H9 (cell line): ENCODE results near the gene EXOC2. TPM values are rescaled to one million over a fixed set of nuclear protein-coding genes. Genes with fewer than 3 reads are reported as not detected.

Experiments used
- DNase-seq: peaks from one replicate; pipeline ENCODE4 v3.0.0-alpha.2; 2017
- H2AFZ ChIP-seq: one replicate; pipeline ENCODE4 v1.6.1; 2013; ENCODE audit warnings: mild to moderate bottlenecking, low read length, control low read depth, moderate library complexity
- H2AK5ac ChIP-seq: 2 replicates; pipeline ENCODE4 v1.6.1; 2013; ENCODE audit warnings: low read length, control low read depth, mixed read lengths; ENCODE audit not compliant: insufficient read length
- H2BK120ac ChIP-seq: one replicate; pipeline ENCODE4 v1.6.1; 2013; ENCODE audit warnings: low read depth, mild to moderate bottlenecking, low read length, control low read depth, inconsistent platforms; ENCODE audit not compliant: poor library complexity, severe bottlenecking
- H2BK12ac ChIP-seq: 2 replicates; pipeline ENCODE4 v1.6.1; 2013; ENCODE audit warnings: low read length, control low read depth, mixed read lengths, low read depth; ENCODE audit not compliant: insufficient read length
- H2BK15ac ChIP-seq: 2 replicates; pipeline ENCODE4 v1.6.1; 2013; ENCODE audit warnings: low read depth, low read length, control low read depth
- H2BK20ac ChIP-seq: one replicate; pipeline ENCODE4 v1.6.1; 2013; ENCODE audit warnings: low read depth, mild to moderate bottlenecking, low read length, control low read depth, inconsistent platforms; ENCODE audit not compliant: poor library complexity, severe bottlenecking
- H2BK5ac ChIP-seq: 2 replicates; pipeline ENCODE4 v1.6.1; 2013; ENCODE audit warnings: low read length, control low read depth, mixed read lengths; ENCODE audit not compliant: insufficient read length
- H3K14ac ChIP-seq: 2 replicates; pipeline ENCODE4 v1.6.1; 2013; ENCODE audit warnings: low read length, control low read depth; ENCODE audit not compliant: insufficient read depth
- H3K18ac ChIP-seq: 2 replicates; pipeline ENCODE4 v1.6.1; 2013; ENCODE audit warnings: low read depth, mild to moderate bottlenecking, mixed read lengths, low read length, control low read depth; ENCODE audit not compliant: insufficient read length
- H3K23ac ChIP-seq: 2 replicates; pipeline ENCODE4 v1.6.1; 2013; ENCODE audit warnings: low read length, control low read depth, mixed read lengths, low read depth; ENCODE audit not compliant: insufficient read length
- H3K23me2 ChIP-seq: 2 replicates; pipeline ENCODE4 v1.6.1; 2013; ENCODE audit warnings: low read depth, mild to moderate bottlenecking, mixed read lengths, low read length, control low read depth; ENCODE audit not compliant: insufficient read length, poor library complexity, severe bottlenecking
- H3K27ac ChIP-seq: 2 replicates; pipeline ENCODE4 v1.5.1; 2013; ENCODE audit warnings: low read length, control low read depth, mixed read lengths, low read depth; ENCODE audit not compliant: insufficient read length
- H3K27me3 ChIP-seq: 2 replicates; pipeline ENCODE4 v1.6.1; 2013; ENCODE audit warnings: low read length, control low read depth, inconsistent platforms; ENCODE audit not compliant: insufficient read depth
- H3K4ac ChIP-seq: 2 replicates; pipeline ENCODE4 v1.6.1; 2013; ENCODE audit warnings: low read depth, mild to moderate bottlenecking, control low read depth, inconsistent platforms, low read length, moderate library complexity
- H3K4me1 ChIP-seq: 2 replicates; pipeline ENCODE4 v1.6.1; 2013; ENCODE audit warnings: low read length, control low read depth, inconsistent platforms; ENCODE audit not compliant: insufficient read depth
- H3K4me2 ChIP-seq: 2 replicates; pipeline ENCODE4 v1.6.1; 2013; ENCODE audit warnings: low read length, control low read depth, mixed read lengths; ENCODE audit not compliant: insufficient read length, insufficient read depth
- H3K56ac ChIP-seq: 2 replicates; pipeline ENCODE4 v1.6.1; 2013; ENCODE audit warnings: low read depth, mild to moderate bottlenecking, mixed read lengths, low read length, control low read depth; ENCODE audit not compliant: insufficient read length
- H3K79me1 ChIP-seq: 2 replicates; pipeline ENCODE4 v1.6.1; 2013; ENCODE audit warnings: low read depth, mild to moderate bottlenecking, moderate library complexity, low read length, control low read depth, inconsistent platforms; ENCODE audit not compliant: insufficient read depth, poor library complexity, severe bottlenecking
- H3K79me2 ChIP-seq: 2 replicates; pipeline ENCODE4 v1.6.1; 2013; ENCODE audit warnings: low read length, control low read depth, inconsistent platforms; ENCODE audit not compliant: insufficient read depth
- H3K9ac ChIP-seq: 2 replicates; pipeline ENCODE4 v1.6.1; 2013; ENCODE audit warnings: low read length, control low read depth, mixed read lengths; ENCODE audit not compliant: insufficient read length; ENCODE audit errors: extremely low read depth
- H3K9me3 ChIP-seq: one replicate; pipeline ENCODE4 v1.6.1; 2013; ENCODE audit warnings: low read depth, low read length, inconsistent platforms; ENCODE audit not compliant: control insufficient read depth
- H3T11ph ChIP-seq: one replicate; pipeline ENCODE4 v1.6.1; 2013; ENCODE audit warnings: mild to moderate bottlenecking, low read length, control low read depth, inconsistent platforms
- H4K20me1 ChIP-seq: one replicate; pipeline ENCODE4 v1.6.1; 2013; ENCODE audit not compliant: control insufficient read depth, insufficient read length, insufficient read depth
- H4K5ac ChIP-seq: 2 replicates; pipeline ENCODE4 v1.6.1; 2013; ENCODE audit warnings: low read depth, mild to moderate bottlenecking, mixed read lengths, low read length, control low read depth; ENCODE audit not compliant: insufficient read length
- H4K8ac ChIP-seq: replicated peaks from 2 replicates; pipeline ENCODE4 v1.6.1; 2013; ENCODE audit warnings: low read length, control low read depth, mixed read lengths, low read depth; ENCODE audit not compliant: insufficient read length
- H4K91ac ChIP-seq: 2 replicates; pipeline ENCODE4 v1.6.1; 2013; ENCODE audit warnings: low read depth, mild to moderate bottlenecking, moderate library complexity, mixed read lengths, low read length, control low read depth; ENCODE audit not compliant: insufficient read length
- H3K27ac Mint-ChIP-seq, 3 experiments: 2 replicates in 2 of 3; 3 replicates in 1 of 3; pipeline ENCODE4 v1.8.0; 2020 to 2021; ENCODE audit warnings: mixed read lengths in 3 of 3, mild to moderate bottlenecking in 1 of 3, moderate library complexity in 1 of 3
- H3K27me3 Mint-ChIP-seq: 2 replicates; pipeline ENCODE4 v1.8.0; 2021; ENCODE audit warnings: low read depth, mild to moderate bottlenecking, moderate library complexity, mixed read lengths
- H3K36me3 Mint-ChIP-seq, 3 experiments: 2 replicates in 2 of 3; 3 replicates in 1 of 3; pipeline ENCODE4 v1.8.0; 2020 to 2021; ENCODE audit warnings: low read depth in 3 of 3, mixed read lengths in 3 of 3; ENCODE audit not compliant: insufficient read depth in 1 of 3
- H3K4me1 Mint-ChIP-seq, 2 experiments: 2 replicates each; pipeline ENCODE4 v1.8.0; 2020; ENCODE audit warnings: mixed read lengths in 2 of 2
- H3K4me3 Mint-ChIP-seq, 2 experiments: 2 replicates in 1 of 2; 3 replicates in 1 of 2; pipeline ENCODE4 v1.8.0; 2020 to 2021; ENCODE audit warnings: mild to moderate bottlenecking in 2 of 2, mixed read lengths in 2 of 2, moderate library complexity in 1 of 2
- H3K9me3 Mint-ChIP-seq, 2 experiments: 2 replicates in 1 of 2; 3 replicates in 1 of 2; pipeline ENCODE4 v1.8.0; 2020; ENCODE audit warnings: mild to moderate bottlenecking in 2 of 2, mixed read lengths in 2 of 2, moderate library complexity in 1 of 2
- CTCF ChIP-seq: fragments of 200-600 bp; sonication (generic); conservative IDR thresholded peaks from 3 replicates; pipeline ENCODE4 v1.8.0; 2021; ENCODE audit warnings: antibody characterized with exemption, mild to moderate bottlenecking
- WGBS: extraction: QIAGEN DNeasy Blood & Tissue Kit; methylation state at CpG from one replicate; pipeline ENCODE4 v1.1.7; 2013; ENCODE audit warnings: missing lambda C conversion rate, low lambda C conversion rate, mixed read lengths; ENCODE audit not compliant: insufficient read length; ENCODE audit errors: extremely low coverage; 5-methylcytosine and 5-hydroxymethylcytosine counted together
- total RNA-seq: library from RNA; stranded (reverse); gene quantifications from 2 replicates; pipeline ENCODE4 v1.2.1, GENCODE V29; 2021

EXOC2 gene
- total RNA-seq, 1 experiment from 2014 or later, result 29.9 TPM

DNA sequence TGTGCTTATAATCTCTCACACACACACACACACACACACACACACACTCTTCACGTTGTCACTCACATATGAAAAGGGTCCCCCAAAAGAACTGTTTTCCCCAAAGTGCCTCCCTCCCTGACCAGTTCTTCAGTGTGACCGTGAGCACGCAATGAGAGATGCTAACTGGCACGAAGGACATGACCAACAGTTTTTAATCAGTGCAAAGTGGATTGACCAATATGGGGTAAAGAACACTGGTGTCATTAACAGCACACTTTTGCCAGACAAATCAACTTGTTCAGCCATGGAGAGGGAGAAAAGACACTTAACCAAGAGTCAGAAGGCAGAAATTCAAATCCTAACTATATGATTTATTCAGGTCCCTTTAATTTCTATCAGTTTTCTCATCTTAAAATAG, 15.0 kb downstream of the EXOC2 start:
- no peak overlapping the region for H3K14ac ChIP-seq
- H2BK15ac ChIP-seq, result no peak overlapping the region
- H3K27ac ChIP-seq, result no peak overlapping the region
- Mint-ChIP-seq H3K36me3 (peaks cover 11 to 15% (median 14%) of the 10 kb centered on the region in 3 experiments), H3K27me3 (no peaks in the 10 kb centered on the region), H3K27ac (peak overlapping the region in 1 of 3 experiments; percentile 48; a peak in 2 of 7 replicates), H3K4me1 (peaks cover 55 to 60% of the 10 kb centered on the region in 2 experiments), H3K4me3 (no peak overlapping the region), H3K9me3 (peaks cover 7 to 13% of the 10 kb centered on the region in 2 experiments; a peak in 4 of 5 replicates)
- no CpG with 5 or more reads among the region's 4 CpGs for WGBS
- no peak overlapping the region for H3K4ac ChIP-seq
- H3K23me2 ChIP-seq, result no peaks in the 10 kb centered on the region
- H3K79me2 ChIP-seq, result peaks cover 12% of the 10 kb centered on the region; the same call in 1 of the 2 replicates
- no peak overlapping the region for H2BK120ac ChIP-seq
- no peak overlapping the region for H3K23ac ChIP-seq
- H4K5ac ChIP-seq, result no peak overlapping the region
- no peak overlapping the region for H3K9ac ChIP-seq
- H2BK5ac ChIP-seq, result no peak overlapping the region
- H3K18ac ChIP-seq, result no peak overlapping the region
- peaks cover 20% of the 10 kb centered on the region for H3K4me1 ChIP-seq
- H3K9me3 ChIP-seq, result no peaks in the 10 kb centered on the region
- H2AK5ac ChIP-seq, result no peak overlapping the region
- no peak overlapping the region for H3K56ac ChIP-seq
- no peak overlapping the region for H2BK20ac ChIP-seq
- no peaks in the 10 kb centered on the region for H3K27me3 ChIP-seq
- H4K20me1 ChIP-seq, result no peaks in the 10 kb centered on the region
- H4K8ac ChIP-seq, result no peak overlapping the region
- H3K79me1 ChIP-seq, result peaks cover 3% of the 10 kb centered on the region
- no peak overlapping the region for H3K4me2 ChIP-seq
- H2AFZ ChIP-seq, result no peak overlapping the region
- H4K91ac ChIP-seq, result no peak overlapping the region
- TF ChIP-seq CTCF, result no peak
- no peak overlapping the region for H2BK12ac ChIP-seq
- no peak for DNase-seq
- no peak overlapping the region for H3T11ph ChIP-seq
